CD4-positive, alpha-beta T cell treated with Interleukin-6 at 100 ng/mL for 8 hours (primary cell): ENCODE measurements around the gene LDB2.
"Not testable (repeated sequence)": the region's sequence is repeated elsewhere in the genome, so short reads cannot be mapped to it uniquely, and the experiment has no call there.

ENCODE experiments used
- DNase-seq: peaks from one replicate; pipeline ENCODE4 v3.0.0-alpha.2; 2020; ENCODE audit warnings: mixed read lengths, low spot score

The LDB2 gene

DNA sequence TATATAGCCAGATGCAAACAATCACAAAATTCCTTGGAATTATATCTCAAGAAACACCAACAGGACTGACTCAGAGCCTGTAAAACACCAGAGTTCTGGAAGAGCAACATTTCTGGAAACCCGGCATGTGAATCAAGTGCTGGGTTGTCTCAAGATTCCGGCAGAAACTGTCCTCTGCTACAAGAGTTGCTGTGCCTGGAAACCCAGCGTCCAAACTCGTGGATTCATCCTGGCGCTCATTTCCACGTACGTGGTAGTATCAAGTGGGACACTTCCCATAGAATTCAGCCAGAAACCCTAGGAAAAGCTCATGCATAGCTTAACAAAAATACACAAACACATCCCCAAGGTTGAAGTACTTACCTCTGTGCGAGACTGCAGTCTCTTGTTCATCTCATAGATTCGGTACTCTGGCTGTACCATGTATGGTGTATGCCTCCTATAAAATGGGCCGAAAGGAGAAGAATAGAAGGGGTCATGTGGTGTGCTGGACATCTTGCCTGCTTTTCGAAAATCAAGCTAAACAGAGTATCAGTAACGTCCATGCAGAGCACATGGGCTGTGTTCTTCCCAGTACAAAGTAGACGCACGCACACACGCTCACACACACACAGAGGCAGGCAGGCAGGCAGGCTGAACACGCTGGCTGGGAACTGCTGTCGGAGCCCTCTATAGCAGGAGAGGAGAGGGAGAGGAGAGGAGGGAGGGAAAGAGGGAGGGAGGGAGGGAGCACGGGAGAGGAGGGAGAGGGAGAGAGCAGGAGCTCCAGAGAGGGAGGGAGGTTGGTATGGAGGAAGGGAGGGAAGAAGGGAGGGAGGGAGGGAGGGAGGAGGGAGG is at the start of gene LDB2:
Gene LDB2 (minus strand): TSS at position 655 of the 837 bp plus-strand sequence.
- DNase-seq, result no peak

DNA sequence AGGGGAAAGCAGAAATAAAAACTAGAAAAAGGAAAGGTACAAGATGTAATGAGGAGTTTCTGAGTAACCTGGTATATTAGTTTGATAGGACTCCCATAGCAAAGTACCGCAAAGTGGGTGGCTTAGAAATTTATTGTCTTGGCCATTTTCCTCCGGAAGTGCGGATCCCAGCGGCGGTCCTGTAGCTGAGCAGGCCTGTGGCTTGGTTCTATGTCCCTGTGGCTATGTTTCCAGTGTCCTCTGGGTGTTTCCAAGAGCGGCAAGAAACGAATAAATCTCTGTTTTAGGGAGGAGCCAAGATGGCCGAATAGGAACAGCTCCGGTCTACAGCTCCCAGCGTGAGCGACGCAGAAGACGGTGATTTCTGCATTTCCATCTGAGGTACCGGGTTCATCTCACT is 44.0 kb upstream of the LDB2 start:
- DNase-seq, result no peak

DNA sequence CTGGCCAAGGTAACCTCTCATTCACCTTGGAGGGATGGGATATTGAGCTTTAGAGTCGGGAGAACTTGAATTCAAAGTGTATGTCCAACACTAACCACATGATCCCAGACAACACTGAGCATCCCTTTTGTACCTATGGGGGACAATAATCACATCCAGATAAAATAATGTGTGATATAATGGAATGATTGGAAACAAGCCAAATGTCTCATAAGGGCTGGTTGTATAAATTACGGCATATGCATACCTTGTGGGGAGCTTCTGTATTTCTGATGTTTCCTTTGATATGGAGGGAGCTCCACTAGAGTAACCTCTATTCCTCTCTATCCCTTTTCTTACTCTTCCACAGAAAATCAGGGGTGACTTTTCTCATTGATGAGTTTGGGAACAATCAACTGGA is 40.7 kb upstream of the LDB2 start:
- DNase-seq, result no peak

DNA sequence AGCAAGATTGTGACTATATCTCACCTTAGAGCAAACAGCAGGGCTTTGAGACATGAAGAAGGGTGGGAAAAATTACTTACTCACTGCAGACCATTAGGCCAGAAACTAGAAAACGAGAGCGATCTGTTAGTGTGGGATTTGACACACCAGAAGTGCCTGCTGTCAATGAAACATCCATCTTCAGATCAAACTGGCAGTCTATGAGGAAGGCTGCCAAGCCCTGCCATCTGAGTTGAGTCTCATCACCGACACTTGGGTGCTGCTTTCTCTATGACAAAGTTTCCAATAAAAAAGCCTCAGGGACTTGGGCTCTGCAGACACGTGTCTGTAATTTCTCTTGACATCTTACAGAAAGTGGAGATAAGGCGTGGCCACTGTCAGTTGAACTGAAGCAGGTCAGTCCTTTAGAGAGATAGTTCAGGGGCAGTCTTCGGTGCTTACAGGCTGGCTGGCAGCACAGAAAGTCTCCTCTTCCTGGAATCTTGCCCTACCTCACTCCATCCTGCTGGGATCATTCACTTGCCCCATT is 40.1 kb upstream of the LDB2 start:
- no peak for DNase-seq

DNA sequence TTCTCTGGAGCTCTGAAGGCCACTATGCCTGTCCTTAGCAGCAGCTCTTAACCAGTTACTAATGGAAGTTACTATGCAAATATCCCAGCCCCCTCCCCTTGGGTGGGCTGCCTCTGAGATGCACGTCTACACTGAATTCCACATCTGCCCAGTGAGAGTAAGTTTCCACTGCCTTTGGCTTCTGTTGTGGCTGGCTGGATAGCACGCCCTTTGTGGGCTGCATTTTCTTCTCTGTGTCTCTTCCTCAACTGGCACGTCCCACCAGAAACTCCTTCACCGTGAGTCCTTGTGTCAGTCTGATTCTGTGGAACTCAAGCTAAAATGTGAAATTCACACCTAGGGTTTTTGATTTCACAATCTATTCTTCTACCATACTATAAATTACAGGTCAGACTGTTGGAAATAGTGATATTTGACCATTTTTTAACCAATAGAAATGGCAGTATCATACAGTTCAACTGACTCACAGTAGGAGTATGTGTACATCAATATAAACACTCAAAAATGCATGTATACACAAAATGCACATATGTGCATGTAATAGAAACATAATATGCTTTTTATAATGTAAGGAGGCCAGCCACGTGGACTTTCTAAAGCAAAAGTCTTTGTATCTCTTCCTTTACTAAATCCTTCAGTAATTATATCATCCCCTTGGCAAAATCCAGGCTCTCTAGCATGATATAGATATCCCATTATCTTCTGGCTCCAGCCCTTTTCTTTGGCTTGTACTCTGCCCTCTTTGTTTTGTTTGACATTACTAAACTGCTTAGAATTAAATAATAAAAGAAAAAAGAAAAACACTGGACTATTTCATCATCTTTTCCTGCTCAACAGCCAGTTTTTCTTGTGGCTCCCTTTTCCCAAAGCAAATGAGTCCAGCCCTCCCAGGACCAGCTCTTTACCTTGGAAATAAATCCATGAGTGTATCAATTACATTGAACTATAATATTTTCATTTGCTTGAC is 33.2 kb upstream of the LDB2 start:
- no peak for DNase-seq

DNA sequence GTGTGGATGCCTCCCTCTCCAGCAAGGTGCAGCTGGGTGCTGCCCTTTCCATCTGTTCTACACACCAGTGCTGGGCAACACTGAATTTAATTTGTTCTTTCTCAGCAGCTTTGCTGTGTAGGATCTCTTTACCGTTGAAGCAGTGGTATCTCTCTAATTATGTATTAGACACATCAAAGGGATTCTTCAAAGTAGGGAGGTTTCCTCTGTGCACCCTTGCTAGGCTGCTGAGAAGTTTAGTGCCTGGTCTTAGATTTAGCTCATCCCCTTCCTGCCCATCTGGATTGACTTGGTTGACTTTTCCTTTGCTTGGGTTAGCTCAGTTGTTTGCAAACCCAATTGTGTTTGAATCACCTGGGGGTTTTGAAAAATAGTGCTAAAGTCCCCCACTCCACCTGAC is 27.8 kb upstream of the LDB2 start:
- no peak for DNase-seq

DNA sequence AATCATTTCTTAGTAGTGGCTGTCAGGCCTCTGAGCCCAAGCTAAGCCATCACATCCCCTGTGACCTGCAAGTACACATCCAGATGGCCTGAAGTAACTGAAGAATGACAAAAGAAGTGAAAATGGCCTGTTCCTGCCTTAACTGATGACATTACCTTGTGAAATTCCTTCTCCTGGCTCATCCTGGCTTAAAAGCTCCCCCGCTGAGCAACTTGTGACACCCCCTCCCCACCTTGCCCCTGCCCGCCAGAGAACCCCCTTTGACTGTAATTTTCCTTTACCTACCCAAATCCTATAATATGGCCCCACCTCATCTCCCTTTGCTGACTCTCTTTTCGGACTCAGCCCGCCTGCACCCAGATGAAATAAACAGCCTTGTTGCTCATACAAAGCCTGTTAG is 20.3 kb upstream of the LDB2 start:
- DNase-seq, result not testable (repeated sequence)

DNA sequence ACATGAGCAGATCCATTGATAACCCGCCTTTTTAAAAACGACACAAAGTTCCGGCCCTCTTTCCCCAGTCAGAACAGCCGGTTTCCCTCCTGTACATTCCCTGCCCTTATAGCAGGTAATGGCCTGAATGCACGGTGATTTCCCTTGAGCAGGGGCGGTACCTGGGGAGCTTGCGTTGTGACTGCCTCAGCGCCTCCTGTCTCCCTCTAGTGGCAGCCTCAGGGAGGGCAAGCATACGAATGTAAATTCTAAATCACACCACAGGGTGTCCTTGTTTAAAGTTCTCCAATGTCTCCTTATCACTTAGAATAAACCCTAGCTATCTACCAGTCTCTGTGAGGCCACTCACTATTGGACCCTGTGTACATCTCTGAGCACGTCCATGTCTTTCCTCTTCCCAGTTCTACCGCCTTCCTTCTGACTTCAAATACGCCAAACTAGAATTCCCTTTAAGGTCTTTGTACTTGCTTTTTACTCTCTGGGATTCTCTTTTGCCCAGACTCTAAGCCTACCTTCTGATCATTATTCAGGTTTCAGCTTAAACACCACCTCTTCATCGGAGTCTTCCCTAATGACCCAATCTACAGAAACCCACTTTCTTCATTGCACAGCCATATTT is 18.4 kb upstream of the LDB2 start:
- peak; percentile 51 for DNase-seq

DNA sequence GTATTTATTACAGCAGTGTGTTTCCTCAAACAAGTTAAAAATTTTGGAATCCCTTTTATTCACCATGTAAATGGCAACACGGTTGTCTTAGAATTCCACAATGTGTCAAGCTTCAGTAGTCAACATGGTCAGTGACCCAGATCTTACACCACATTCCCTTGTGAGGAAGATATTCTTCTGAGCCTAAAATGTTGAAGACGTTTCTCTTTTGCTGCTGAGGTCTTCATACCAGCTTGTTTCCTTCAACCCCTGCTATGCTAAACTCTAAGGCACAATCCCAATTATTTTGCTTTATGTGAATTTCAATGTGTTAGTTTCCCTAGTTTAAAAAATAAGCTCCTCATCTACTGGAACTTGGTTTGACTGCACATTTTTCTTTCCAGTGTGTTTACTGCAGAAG is 17.6 kb upstream of the LDB2 start:
- no peak for DNase-seq

DNA sequence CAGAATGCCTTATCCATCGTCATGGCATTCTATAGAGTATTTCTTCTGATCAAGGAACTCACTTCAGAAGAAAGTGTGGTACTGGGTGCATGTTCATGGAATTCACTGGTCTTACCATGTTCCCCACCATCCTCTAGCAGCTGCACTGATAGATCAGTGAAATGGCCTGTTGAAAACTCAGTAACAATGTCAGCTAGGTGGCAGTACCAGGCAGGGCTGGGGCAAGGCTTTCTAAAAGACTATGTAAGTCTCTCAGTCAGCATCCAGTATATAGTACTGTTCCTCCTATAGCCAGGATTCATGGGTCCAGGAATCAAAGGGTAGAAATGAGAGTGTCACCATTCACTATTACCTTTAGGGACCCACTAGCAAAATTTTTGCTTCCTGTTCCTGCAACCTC is 15.8 kb upstream of the LDB2 start:
- DNase-seq, result no peak

DNA sequence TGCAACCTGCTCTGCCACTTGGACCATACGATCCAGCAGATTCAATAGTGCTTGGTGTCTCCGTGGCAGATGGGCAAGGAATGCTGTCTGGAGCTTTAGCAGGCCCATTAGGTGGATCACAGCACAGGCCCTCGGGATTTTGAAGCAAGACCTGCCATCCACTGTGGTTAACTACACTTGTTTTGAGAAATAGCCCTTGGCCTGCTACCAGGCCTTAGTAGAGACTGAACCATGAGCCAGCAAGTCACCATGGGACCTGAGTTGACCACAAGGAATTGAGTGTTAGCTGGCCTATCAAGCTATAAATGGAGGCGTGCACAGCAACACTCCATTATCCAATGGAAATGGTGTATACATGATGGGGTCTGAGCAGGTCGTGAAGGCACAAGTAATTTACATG is 14.5 kb upstream of the LDB2 start:
- DNase-seq, result no peak

DNA sequence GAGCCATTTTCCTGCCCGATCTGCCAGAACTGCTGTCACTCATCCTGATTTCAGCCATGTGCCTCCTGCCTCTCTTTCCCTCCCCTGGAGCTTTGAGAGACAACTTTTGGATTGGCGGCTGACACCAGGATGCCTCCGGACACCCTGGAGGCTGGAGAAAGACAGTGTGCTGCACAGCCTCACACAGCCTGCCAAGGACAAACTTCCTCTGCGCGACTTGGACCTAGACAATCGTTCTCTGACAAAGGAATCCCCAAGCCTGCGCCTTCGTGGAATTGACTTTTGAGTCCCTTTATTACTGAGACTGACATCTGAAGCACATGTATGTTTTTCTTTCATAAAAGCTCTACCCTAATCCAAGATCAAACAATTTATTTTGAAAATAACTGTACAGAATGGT is 10.8 kb upstream of the LDB2 start:
- no peak for DNase-seq

DNA sequence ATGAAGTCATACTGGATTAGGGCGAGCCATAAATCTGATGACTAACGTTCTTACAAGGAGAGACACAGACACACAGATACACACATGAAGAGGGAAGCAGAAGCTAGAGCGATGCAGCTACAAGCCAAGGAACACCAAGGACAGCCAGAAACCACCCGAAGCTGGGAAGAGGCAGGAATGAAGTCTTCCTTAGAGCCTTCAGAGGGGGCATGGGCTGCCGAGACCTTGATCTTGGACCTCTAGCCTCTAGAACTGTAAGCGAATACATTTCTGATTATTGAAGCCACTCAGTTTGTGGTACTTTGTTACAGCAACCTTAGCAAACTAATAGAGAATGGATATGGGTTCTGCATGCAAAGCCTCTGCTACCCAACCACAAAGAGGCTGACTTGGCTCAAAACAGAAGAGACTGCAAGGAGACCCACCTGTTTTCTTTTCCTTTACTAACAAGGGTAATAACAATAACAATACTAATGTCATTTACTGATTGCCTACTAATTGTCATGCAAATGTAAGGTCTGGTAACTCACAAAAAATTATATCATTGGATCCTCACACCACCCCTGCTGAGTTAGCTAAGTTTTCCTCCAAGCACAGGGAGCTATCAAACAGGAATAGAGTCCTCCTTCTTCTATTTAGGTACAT is 10.1 kb upstream of the LDB2 start:
- DNase-seq, result no peak

DNA sequence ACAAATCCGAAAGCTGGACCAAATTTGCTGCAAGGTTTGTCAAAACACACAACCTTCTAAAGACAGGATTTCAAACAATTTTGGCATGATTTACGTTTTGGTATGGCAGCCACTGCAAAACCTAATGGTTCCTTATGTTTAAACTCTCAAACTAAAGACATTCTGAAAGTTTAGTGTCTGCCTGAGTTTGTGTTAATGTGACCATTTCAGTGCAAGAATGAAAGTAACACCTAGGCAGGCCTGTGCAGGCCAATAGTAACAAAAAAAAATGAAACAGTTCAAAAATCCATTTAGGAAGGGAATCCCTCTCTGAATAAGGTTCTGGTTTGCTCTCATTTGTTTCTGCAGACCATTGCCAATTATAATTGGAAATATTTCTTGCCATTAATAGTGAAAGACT is 1.9 kb upstream of the LDB2 start:
- DNase-seq, result no peak

DNA sequence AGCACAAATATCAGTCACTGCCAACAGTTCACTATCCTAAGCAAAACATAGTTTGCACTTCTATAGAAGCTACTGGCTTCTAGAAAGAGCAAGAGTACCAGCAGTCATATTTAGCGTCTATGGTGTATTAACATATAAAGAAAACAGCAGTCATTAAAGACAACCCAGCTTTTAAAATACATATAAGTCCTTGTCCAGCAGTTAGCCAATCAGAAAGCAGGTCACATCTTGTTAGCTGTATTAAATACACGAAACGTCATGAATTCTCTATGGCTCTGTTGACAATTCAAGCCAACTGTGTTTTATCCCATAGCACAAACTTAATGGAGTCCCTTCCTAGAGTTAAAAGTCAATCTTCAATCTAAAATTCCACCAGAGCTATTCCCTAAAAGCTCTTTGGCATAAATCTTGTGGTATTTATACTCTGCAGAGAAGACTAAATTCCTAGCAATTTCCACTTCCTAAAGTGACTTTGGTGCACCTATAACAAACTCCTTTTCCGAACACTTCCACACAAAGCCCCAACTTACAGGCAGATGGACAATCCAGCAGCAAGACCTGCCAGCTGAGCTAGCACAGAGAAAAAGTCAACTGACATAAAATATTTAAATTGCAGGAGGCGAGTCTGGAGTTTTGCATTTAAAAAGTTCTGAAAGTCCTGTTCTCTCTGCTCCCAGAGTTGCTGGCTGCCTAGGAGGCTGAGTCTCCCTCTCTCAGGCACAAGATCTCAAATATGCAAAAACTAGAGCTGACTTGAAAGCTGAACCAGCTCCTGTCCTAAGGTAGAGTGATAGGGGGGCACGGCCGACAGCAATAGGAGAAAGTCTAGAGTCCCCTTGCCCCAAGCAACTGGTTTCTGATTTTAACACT is 1.3 kb downstream of the LDB2 start:
- DNase-seq, result no peak

DNA sequence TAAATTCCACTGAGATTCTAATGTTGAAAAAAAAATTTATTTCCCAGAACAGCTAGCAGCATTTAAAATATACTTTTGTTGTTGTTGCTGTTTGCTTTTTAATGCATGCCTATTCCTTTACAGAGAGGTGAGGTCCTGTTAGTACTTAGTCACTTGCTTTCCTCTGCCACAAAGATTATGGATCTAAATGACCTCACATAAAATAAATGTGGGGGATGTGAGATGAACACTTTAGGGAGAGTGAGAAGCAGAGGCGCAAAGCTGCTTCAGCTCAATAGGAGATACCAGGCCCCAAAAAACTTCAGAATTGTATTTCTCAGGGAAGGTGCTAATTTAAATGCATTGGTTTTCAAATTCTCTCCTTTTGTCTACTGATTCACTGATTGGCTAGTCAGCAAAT is 4.0 kb downstream of the LDB2 start:
- no peak for DNase-seq

DNA sequence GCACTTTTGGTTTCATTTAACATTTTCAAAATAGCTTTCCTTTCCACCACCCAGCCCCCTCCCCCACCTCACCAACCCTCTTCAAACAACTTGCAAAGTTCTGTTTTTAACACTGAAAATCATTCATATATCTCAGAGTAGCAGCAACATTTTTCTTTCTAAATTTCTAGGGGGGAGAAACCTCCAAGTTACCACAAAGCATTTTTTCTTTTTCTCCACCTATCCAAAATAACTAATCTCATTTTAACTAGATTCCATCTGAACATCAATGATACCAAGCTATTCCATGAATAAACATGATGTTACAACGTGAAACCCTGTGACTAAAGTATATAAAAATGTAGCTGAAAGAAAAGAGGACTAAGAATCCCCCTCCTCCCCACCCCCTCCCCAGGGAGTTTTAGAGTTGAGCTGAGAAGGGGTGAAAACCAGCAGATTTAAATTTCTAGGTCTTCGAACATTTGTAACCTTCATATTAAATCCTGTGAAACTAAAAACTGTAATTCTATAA is 5.2 kb downstream of the LDB2 start:
- DNase-seq, result no peak

DNA sequence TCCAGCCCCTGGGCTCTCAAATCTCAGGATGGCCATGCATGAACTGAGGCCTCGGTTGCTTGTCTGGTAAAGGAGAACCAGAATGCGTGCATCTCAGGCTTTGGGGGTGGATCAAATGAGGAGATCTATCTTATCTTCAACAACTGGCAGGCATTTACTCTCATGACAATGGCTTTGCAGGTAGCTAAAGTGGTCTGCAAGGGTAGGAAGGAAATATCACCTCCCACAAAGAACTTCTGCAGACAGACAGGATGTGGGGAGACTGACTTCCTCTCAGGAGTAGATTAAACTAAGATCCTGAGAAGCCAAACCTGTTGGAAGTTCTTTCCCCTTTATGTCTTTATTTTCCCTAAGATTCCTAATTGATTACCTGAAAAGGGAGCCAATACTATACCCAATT is 7.8 kb downstream of the LDB2 start:
- DNase-seq, result peak; percentile 6

DNA sequence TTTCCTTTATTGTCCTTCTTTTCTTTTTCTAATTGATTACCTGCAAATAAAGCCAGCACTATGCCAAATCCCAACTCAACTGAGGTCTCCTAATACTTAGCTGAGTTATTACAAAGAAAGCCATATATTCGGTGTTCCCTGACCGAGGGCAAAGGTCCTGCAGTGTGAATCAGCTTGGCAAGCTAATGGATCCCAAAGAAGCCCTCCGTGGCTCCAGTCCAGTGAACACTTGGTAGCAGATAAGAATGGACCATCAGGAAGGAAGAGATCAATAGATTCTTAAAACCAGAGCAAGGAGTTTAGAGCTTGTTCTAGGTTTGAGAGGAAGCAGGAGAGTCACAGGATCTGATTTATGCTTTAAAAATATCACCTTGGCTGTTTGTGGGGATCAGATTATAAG is 8.5 kb downstream of the LDB2 start:
- no peak for DNase-seq

DNA sequence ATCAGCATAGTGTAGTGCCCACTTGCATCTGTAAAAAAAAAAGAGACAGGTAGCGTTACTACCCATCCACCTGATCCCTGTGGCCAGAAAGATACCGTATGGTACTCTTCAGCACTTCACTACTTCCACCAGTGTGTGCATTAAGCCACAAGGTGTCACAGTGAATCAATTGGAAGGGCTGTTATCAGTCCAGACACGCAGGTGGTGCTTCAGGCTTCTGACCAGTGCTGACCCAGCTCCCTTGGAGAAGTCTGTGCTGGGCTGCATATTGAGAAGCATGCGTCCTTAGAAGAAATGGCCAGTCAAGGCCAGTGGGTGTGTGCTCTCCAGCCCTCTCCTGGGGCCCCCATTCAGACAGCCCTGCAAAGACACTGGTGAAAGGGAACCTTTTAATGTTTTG is 10.6 kb downstream of the LDB2 start:
- DNase-seq, result no peak
